Upper lobe of right lung (tissue), 1 donor: ENCODE results near the gene KDM5B. TPM values are rescaled to one million over a fixed set of nuclear protein-coding genes. Genes with fewer than 3 reads are reported as not detected.
"Not testable (repeated sequence)": the region's sequence is repeated elsewhere in the genome, so short reads cannot be mapped to it uniquely, and the experiment has no call there.

Source experiments
- ATAC-seq: fragments of 200-7000 bp; cut with Tn5 transposase; one replicate; pipeline ENCODE4 v1.9.1; 2020; ENCODE audit warnings: mild to moderate bottlenecking, moderate library complexity
- DNase-seq: peaks from one replicate; pipeline ENCODE4 v3.0.0-alpha.2; 2020
- H3K27ac ChIP-seq: fragments of 200-600 bp; one replicate; pipeline ENCODE4 v1.8.0; 2022
- H3K27me3 ChIP-seq: fragments of 200-600 bp; one replicate; pipeline ENCODE4 v1.8.0; 2022; ENCODE audit warnings: mild to moderate bottlenecking
- H3K36me3 ChIP-seq: fragments of 200-600 bp; one replicate; pipeline ENCODE4 v1.8.0; 2022
- H3K4me1 ChIP-seq: fragments of 200-600 bp; one replicate; pipeline ENCODE4 v1.8.0; 2022
- H3K4me3 ChIP-seq: fragments of 200-600 bp; one replicate; pipeline ENCODE4 v1.8.0; 2022; ENCODE audit warnings: mild to moderate bottlenecking
- H3K9me3 ChIP-seq: fragments of 200-600 bp; one replicate; pipeline ENCODE4 v1.8.0; 2022
- intact Hi-C: fragments of 100-400 bp; cut with DNase I; formaldehyde crosslinking; loops from one replicate; pipeline ENCODE4 v1.11.0; 2022
- total RNA-seq: library from RNA; stranded (reverse); fragmentation: NEBNext Ultra II Directional; extraction: Animal tissue kit (Norgen Biotek cat#: 25700); gene quantifications from one replicate; pipeline ENCODE4 v1.2.1, GENCODE V29; 2021
- TF ChIP-seq, protein P1 (sequence below): fragments of 200-600 bp; IDR thresholded peaks from one replicate; pipeline ENCODE4 v1.8.0; 2022; ENCODE audit warnings: antibody characterized with exemption
- donor health status: DM: no; HTN: yes; CAD: no; lungs with severe emphysema.

KDM5B gene
- total RNA-seq, 1 donor from 2014 or later: 57.3 TPM

- no peak for DNase-seq
- ATAC-seq: no peak
- H3K4me3 ChIP-seq: no peak overlapping the region
- H3K4me1 ChIP-seq: no peaks in the 10 kb centered on the region
- TF ChIP-seq, protein P1, sequence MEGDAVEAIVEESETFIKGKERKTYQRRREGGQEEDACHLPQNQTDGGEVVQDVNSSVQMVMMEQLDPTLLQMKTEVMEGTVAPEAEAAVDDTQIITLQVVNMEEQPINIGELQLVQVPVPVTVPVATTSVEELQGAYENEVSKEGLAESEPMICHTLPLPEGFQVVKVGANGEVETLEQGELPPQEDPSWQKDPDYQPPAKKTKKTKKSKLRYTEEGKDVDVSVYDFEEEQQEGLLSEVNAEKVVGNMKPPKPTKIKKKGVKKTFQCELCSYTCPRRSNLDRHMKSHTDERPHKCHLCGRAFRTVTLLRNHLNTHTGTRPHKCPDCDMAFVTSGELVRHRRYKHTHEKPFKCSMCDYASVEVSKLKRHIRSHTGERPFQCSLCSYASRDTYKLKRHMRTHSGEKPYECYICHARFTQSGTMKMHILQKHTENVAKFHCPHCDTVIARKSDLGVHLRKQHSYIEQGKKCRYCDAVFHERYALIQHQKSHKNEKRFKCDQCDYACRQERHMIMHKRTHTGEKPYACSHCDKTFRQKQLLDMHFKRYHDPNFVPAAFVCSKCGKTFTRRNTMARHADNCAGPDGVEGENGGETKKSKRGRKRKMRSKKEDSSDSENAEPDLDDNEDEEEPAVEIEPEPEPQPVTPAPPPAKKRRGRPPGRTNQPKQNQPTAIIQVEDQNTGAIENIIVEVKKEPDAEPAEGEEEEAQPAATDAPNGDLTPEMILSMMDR: no peak
- no peaks in the 10 kb centered on the region for H3K27me3 ChIP-seq
- no peak overlapping the region for H3K27ac ChIP-seq
- intact Hi-C loops: no loop called here
- H3K9me3 ChIP-seq: no peaks in the 10 kb centered on the region
- H3K36me3 ChIP-seq: peaks cover 98% of the 10 kb centered on the region
Measured at GRCh38 chr1:202752774-202753173, 55.4 kb downstream of the KDM5B start.

- DNase-seq (no peak), ATAC-seq (no peak)
- Histone ChIP-seq H3K9me3 (no peaks in the 10 kb centered on the region), H3K36me3 (peaks cover 96% of the 10 kb centered on the region), H3K4me3 (no peak overlapping the region), H3K27ac (no peak overlapping the region), H3K27me3 (no peaks in the 10 kb centered on the region), H3K4me1 (no peaks in the 10 kb centered on the region)
- TF ChIP-seq, protein P1: peak; percentile 10
- intact Hi-C loops: no loop called here
Measured at GRCh38 chr1:202750761-202751160, 57.5 kb downstream of the KDM5B start.

DNA sequence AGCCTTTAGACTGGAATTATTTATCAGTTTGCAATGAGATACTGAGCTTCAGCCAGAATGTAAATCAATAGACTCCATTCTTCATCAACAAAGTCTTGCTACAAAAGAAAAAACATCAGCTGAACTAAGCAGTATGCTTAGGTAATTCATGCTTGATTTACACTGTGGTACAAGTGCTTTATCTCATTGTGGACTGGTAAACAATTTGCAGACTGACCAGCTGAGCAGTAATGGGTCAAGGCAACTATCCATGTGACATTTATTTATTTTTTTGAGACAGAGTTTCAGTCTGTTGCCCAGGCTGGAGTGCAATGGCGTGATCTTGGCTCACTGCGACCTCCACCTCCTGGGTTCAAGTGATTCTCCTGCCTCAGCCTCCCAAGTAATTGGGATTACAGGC, 58.2 kb downstream of the KDM5B start:
- ATAC-seq (no peak), DNase-seq (no peak)
- Histone ChIP-seq H3K9me3 (no peaks in the 10 kb centered on the region), H3K27ac (no peak overlapping the region), H3K4me3 (no peak overlapping the region), H3K4me1 (no peaks in the 10 kb centered on the region), H3K27me3 (no peaks in the 10 kb centered on the region), H3K36me3 (peaks cover 96% of the 10 kb centered on the region)
- intact Hi-C loops: no loop called here
- TF ChIP-seq, protein P1: no peak

GRCh38 chr1:202745323-202745888, 62.8 kb downstream of the KDM5B start:
- TF ChIP-seq, protein P1: no peak
- DNase-seq (no peak), ATAC-seq (no peak)
- Histone ChIP-seq H3K27me3 (no peaks in the 10 kb centered on the region), H3K9me3 (no peaks in the 10 kb centered on the region), H3K36me3 (peaks cover 97% of the 10 kb centered on the region), H3K4me3 (no peak overlapping the region), H3K4me1 (no peaks in the 10 kb centered on the region), H3K27ac (no peak overlapping the region)
- intact Hi-C loops: no loop called here

- intact Hi-C loops, H3K4me3 ChIP-seq: not testable (repeated sequence)
- H3K36me3 ChIP-seq: peaks cover 92% of the 10 kb centered on the region
Measured at GRCh38 chr1:202744770-202745169, 63.5 kb downstream of the KDM5B start.

GRCh38 chr1:202742496-202742895, 65.7 kb downstream of the KDM5B start:
- H3K9me3 ChIP-seq: no peaks in the 10 kb centered on the region
- H3K4me1 ChIP-seq: no peaks in the 10 kb centered on the region
- no peak overlapping the region for H3K4me3 ChIP-seq
- no peaks in the 10 kb centered on the region for H3K27me3 ChIP-seq
- TF ChIP-seq, protein P1: no peak
- H3K27ac ChIP-seq: no peak overlapping the region
- DNase-seq: no peak
- ATAC-seq: no peak
- H3K36me3 ChIP-seq: peaks cover 79% of the 10 kb centered on the region
- intact Hi-C loops: no loop called here

More at GRCh38 chr1:202744770-202745169, 63.5 kb downstream of the KDM5B start:
- not testable (repeated sequence) for H3K27ac ChIP-seq, H3K4me1 ChIP-seq, DNase-seq, ATAC-seq, H3K9me3 ChIP-seq, H3K27me3 ChIP-seq
